ENCODE measurements around the gene KIAA0825.

KIAA0825 gene

DNA sequence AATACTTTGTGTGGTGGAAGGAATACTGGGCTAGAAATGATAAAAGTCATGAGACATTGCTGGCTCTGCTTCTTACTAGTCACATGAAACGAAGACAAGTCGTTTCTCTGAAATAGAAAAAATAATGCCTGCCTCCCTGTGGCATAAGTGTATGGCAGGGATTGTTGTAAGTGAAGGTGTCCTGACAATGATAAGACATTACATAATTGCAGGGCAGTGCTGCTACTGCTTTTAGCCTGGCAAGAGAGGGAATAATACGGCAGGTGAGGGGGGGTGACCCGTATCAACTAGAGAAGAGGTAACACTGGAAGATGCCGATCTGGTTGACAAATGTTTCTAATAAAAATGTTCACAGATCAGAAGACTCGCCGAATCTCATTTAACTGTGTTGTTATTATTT lies 314.3 kb downstream of the KIAA0825 start:
- Histone ChIP-seq H3K4me3 (ENCODE audit: low read length in 2 of 2) (no peak overlapping the region), H3K27me3 (ENCODE audit: control insufficient read depth in 2 of 2, insufficient read depth in 2 of 2, low read length in 2 of 2) (no peaks in the 10 kb centered on the region), H3K27ac (ENCODE audit: low read depth in 2 of 2, low read length in 2 of 2) (no peak overlapping the region), H3K9ac (ENCODE audit: low read depth in 1 of 2, low read length in 2 of 2) (no peak overlapping the region), H3K9me3 (ENCODE audit: control insufficient read depth in 2 of 2, low read length in 2 of 2) (no peaks in the 10 kb centered on the region), H3K36me3 (ENCODE audit: control insufficient read depth in 2 of 2, insufficient read depth in 2 of 2, low read length in 2 of 2) (no peaks in the 10 kb centered on the region), H3K4me1 (ENCODE audit: control insufficient read depth in 2 of 2, insufficient read depth in 2 of 2, low read length in 2 of 2) (no peaks in the 10 kb centered on the region)

DNA sequence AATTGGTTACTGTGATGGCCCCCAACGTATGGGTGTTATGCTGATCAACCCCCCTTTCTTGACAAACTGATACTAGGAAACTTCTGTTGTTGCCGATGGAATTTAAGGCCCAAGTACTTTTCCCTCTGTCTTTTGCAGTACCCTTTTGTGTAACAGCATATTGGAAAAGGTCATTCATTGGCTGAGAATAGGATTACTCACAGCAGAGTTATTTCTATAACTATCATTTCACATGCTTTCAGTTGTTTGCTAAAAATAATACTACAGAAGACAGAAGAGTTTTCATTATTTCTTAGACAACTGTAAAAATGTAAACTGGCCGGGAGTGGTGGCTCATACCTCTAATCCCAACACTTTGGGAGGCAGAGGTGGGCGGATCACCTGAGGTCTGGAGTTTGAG lies 329.5 kb downstream of the KIAA0825 start:
- Histone ChIP-seq H3K9ac (ENCODE audit: low read depth in 1 of 2, low read length in 2 of 2) (no peak overlapping the region), H3K27ac (ENCODE audit: low read depth in 2 of 2, low read length in 2 of 2) (no peak overlapping the region), H3K9me3 (ENCODE audit: control insufficient read depth in 2 of 2, low read length in 2 of 2) (no peaks in the 10 kb centered on the region), H3K4me3 (ENCODE audit: low read length in 2 of 2) (no peak overlapping the region), H3K27me3 (ENCODE audit: control insufficient read depth in 2 of 2, insufficient read depth in 2 of 2, low read length in 2 of 2) (no peaks in the 10 kb centered on the region), H3K4me1 (ENCODE audit: control insufficient read depth in 2 of 2, insufficient read depth in 2 of 2, low read length in 2 of 2) (no peaks in the 10 kb centered on the region), H3K36me3 (ENCODE audit: control insufficient read depth in 2 of 2, insufficient read depth in 2 of 2, low read length in 2 of 2) (no peaks in the 10 kb centered on the region)

DNA sequence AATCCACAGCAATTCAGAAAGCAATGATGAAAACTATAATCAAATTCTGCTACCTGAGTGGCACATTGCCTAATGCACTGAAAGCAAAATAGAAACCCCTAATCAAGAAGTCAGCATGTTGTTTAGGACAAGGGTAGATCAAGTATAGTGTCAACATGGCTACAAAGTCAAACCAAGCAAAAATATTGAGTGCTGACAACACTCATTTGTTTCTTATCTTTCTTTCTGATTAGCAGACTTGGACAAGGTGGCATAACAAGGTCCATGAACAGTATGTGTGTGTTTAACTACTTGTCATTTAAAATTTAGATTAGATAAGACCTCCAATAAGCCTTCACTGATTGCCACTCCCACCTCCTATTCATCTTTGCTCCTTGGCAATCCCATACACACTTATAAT lies 332.4 kb downstream of the KIAA0825 start:
- no peaks in the 10 kb centered on the region for H3K4me1 ChIP-seq (ENCODE audit: control insufficient read depth in 2 of 2, insufficient read depth in 2 of 2, low read length in 2 of 2)
- no peak overlapping the region for H3K4me3 ChIP-seq (ENCODE audit: low read length in 2 of 2)
- no peaks in the 10 kb centered on the region for H3K36me3 ChIP-seq (ENCODE audit: control insufficient read depth in 2 of 2, insufficient read depth in 2 of 2, low read length in 2 of 2)
- no peak overlapping the region for H3K27ac ChIP-seq (ENCODE audit: low read depth in 2 of 2, low read length in 2 of 2)
- no peaks in the 10 kb centered on the region for H3K27me3 ChIP-seq (ENCODE audit: control insufficient read depth in 2 of 2, insufficient read depth in 2 of 2, low read length in 2 of 2)
- no peak overlapping the region for H3K9ac ChIP-seq (ENCODE audit: low read depth in 1 of 2, low read length in 2 of 2)
- no peaks in the 10 kb centered on the region for H3K9me3 ChIP-seq (ENCODE audit: control insufficient read depth in 2 of 2, low read length in 2 of 2)

DNA sequence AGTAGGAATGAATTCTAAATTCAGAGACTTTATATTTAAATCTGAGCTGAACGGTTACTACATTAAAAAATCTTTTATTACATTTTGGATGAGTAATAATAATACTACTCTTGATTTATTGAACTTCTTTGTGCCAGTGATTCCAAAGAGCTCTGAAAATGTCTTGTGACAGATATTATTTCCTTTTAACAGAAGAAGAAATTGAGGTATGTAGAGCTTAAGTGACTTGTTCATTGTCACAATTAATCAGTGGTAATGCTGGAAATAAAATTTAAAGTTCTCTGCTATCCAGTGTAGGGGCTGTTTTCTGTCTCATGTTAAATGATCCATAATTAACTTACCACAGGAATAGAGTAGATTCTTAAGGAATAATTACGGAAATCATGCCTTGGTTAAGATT lies 335.3 kb downstream of the KIAA0825 start:
- Histone ChIP-seq H3K4me3 (ENCODE audit: low read length in 2 of 2) (no peak overlapping the region), H3K9ac (ENCODE audit: low read depth in 1 of 2, low read length in 2 of 2) (no peak overlapping the region), H3K4me1 (ENCODE audit: control insufficient read depth in 2 of 2, insufficient read depth in 2 of 2, low read length in 2 of 2) (no peaks in the 10 kb centered on the region), H3K27ac (ENCODE audit: low read depth in 2 of 2, low read length in 2 of 2) (no peak overlapping the region), H3K36me3 (ENCODE audit: control insufficient read depth in 2 of 2, insufficient read depth in 2 of 2, low read length in 2 of 2) (no peaks in the 10 kb centered on the region), H3K9me3 (ENCODE audit: control insufficient read depth in 2 of 2, low read length in 2 of 2) (no peaks in the 10 kb centered on the region), H3K27me3 (ENCODE audit: control insufficient read depth in 2 of 2, insufficient read depth in 2 of 2, low read length in 2 of 2) (no peaks in the 10 kb centered on the region)

DNA sequence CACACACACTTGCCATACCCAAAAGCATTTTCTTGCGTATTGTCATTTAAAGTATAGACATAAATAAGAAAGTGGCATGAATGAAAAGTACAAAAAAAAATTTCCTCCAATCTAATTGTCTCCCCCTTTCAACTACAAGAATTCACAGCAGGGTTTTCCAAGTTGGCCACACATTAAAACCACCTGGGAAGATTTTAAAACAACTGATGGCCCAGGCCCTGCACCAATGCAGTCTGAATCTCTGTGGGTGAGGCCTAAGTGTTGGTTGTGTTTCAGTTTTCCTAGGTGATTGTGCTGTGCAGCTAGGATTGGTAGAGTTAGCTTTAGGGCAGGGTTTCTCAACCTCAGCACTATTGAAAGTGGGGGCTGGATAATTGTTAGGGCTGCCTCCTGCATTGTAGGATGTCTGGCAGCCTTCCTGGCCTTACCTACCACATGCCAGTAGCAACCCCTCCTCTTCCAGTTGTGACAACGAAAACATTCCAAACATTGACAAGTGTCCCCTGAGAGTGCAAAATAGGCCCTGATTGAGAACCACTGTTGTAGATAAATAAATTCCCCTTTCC lies 337.1 kb downstream of the KIAA0825 start:
- Histone ChIP-seq H3K9me3 (ENCODE audit: control insufficient read depth in 2 of 2, low read length in 2 of 2) (no peaks in the 10 kb centered on the region), H3K36me3 (ENCODE audit: control insufficient read depth in 2 of 2, insufficient read depth in 2 of 2, low read length in 2 of 2) (no peaks in the 10 kb centered on the region), H3K9ac (ENCODE audit: low read depth in 1 of 2, low read length in 2 of 2) (no peak overlapping the region), H3K4me3 (ENCODE audit: low read length in 2 of 2) (no peak overlapping the region), H3K27me3 (ENCODE audit: control insufficient read depth in 2 of 2, insufficient read depth in 2 of 2, low read length in 2 of 2) (no peaks in the 10 kb centered on the region), H3K4me1 (ENCODE audit: control insufficient read depth in 2 of 2, insufficient read depth in 2 of 2, low read length in 2 of 2) (no peaks in the 10 kb centered on the region), H3K27ac (ENCODE audit: low read depth in 2 of 2, low read length in 2 of 2) (no peak overlapping the region)

DNA sequence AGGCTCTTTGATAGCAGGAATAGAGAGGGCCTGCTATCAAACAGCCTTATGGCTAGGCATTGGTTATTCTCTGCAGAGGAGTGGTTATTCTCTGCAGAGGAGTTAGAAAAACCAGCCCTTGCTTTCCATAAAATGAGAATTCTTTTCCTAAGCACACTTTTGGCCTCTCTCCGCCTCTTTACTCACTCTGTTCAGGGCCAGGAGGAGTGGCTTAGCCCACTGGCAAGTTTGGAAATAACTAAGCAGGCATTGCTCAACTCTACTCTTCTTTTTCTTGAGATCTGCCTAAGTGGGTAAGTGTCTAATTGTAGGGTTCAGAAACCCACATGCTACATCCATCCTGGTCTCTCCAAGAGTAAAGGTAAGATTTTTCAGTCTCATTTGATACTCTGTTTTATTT lies 341.7 kb downstream of the KIAA0825 start:
- Histone ChIP-seq H3K9ac (ENCODE audit: low read depth in 1 of 2, low read length in 2 of 2) (no peak overlapping the region), H3K4me1 (ENCODE audit: control insufficient read depth in 2 of 2, insufficient read depth in 2 of 2, low read length in 2 of 2) (no peaks in the 10 kb centered on the region), H3K27ac (ENCODE audit: low read depth in 2 of 2, low read length in 2 of 2) (no peak overlapping the region), H3K36me3 (ENCODE audit: control insufficient read depth in 2 of 2, insufficient read depth in 2 of 2, low read length in 2 of 2) (no peaks in the 10 kb centered on the region), H3K4me3 (ENCODE audit: low read length in 2 of 2) (no peak overlapping the region), H3K27me3 (ENCODE audit: control insufficient read depth in 2 of 2, insufficient read depth in 2 of 2, low read length in 2 of 2) (no peaks in the 10 kb centered on the region), H3K9me3 (ENCODE audit: control insufficient read depth in 2 of 2, low read length in 2 of 2) (no peaks in the 10 kb centered on the region)

DNA sequence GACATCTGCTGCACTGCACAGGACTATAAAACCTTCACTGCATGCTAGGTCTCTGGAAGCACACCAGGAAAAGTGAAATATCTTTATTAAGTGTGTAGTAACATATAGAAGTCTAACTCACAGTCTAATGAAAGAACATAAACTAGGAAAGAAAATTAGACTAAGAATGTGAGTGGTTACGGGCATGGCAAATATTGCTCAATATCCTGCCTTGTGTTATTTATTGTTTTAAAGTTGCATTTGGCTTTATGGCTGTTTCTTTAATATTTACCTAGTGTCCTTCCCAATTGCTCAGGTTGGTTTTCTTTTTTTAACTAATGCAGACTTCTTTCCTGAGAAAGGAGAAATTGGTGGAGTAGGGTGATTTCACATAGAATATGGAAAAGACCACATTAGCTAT lies 342.4 kb downstream of the KIAA0825 start:
- no peaks in the 10 kb centered on the region for H3K27me3 ChIP-seq (ENCODE audit: control insufficient read depth in 2 of 2, insufficient read depth in 2 of 2, low read length in 2 of 2)
- no peak overlapping the region for H3K27ac ChIP-seq (ENCODE audit: low read depth in 2 of 2, low read length in 2 of 2)

DNA sequence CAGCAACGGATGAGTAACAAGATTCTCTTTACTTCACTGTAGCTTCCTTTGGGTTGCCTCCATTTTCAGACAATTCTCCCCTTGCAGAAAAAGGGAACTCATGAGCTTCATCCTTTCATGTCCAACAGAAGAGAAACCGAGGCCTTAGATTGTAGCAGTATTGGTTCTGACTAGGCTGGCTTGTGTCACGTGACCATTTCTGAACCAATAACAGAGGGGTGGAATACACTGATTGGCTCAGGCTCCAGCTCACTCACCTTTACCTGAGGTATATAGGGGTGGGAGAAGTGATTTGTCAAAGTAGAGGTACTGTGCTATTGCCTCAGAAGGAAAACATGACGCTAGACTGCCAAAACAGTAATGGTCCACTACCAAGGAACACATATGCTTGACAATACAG lies 343.7 kb downstream of the KIAA0825 start:
- no peak overlapping the region for H3K9ac ChIP-seq (ENCODE audit: low read depth in 1 of 2, low read length in 2 of 2)
- H3K4me3 ChIP-seq (ENCODE audit: low read length in 2 of 2): no peak overlapping the region

More for the DNA sequence above, 342.4 kb downstream of the KIAA0825 start:
- Histone ChIP-seq H3K9me3 (ENCODE audit: control insufficient read depth in 2 of 2, low read length in 2 of 2) (no peaks in the 10 kb centered on the region), H3K36me3 (ENCODE audit: control insufficient read depth in 2 of 2, insufficient read depth in 2 of 2, low read length in 2 of 2) (no peaks in the 10 kb centered on the region), H3K4me1 (ENCODE audit: control insufficient read depth in 2 of 2, insufficient read depth in 2 of 2, low read length in 2 of 2) (no peaks in the 10 kb centered on the region), H3K9ac (ENCODE audit: low read depth in 1 of 2, low read length in 2 of 2) (no peak overlapping the region), H3K4me3 (ENCODE audit: low read length in 2 of 2) (no peak overlapping the region)

DNA sequence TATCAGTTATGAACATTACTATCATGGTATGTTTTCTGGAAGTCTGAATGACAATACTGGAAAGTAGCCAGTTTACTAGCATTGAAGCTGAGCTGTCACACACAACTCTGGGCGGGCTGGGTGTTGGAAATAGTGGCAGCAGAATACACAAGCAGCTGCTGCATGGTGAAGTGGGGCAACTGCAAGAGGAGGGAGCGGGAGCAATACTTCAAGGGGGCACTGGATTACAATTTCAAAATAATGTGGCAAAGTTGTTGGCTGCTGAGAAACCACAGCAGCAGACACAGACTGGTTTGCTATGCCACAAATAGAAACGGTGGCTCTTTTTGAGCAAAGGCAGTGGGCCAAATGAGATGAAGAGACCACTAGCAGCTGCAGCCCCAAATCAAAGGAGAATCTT lies 350.2 kb downstream of the KIAA0825 start:
- Histone ChIP-seq H3K9me3 (ENCODE audit: control insufficient read depth in 2 of 2, low read length in 2 of 2) (no peaks in the 10 kb centered on the region), H3K4me3 (ENCODE audit: low read length in 2 of 2) (no peak overlapping the region), H3K36me3 (ENCODE audit: control insufficient read depth in 2 of 2, insufficient read depth in 2 of 2, low read length in 2 of 2) (no peaks in the 10 kb centered on the region), H3K9ac (ENCODE audit: low read depth in 1 of 2, low read length in 2 of 2) (no peak overlapping the region), H3K27me3 (ENCODE audit: control insufficient read depth in 2 of 2, insufficient read depth in 2 of 2, low read length in 2 of 2) (no peaks in the 10 kb centered on the region), H3K4me1 (ENCODE audit: control insufficient read depth in 2 of 2, insufficient read depth in 2 of 2, low read length in 2 of 2) (no peaks in the 10 kb centered on the region), H3K27ac (ENCODE audit: low read depth in 2 of 2, low read length in 2 of 2) (no peak overlapping the region)

More for the DNA sequence above, 343.7 kb downstream of the KIAA0825 start:
- H3K36me3 ChIP-seq (ENCODE audit: control insufficient read depth in 2 of 2, insufficient read depth in 2 of 2, low read length in 2 of 2): no peaks in the 10 kb centered on the region
- no peaks in the 10 kb centered on the region for H3K9me3 ChIP-seq (ENCODE audit: control insufficient read depth in 2 of 2, low read length in 2 of 2)
- no peaks in the 10 kb centered on the region for H3K4me1 ChIP-seq (ENCODE audit: control insufficient read depth in 2 of 2, insufficient read depth in 2 of 2, low read length in 2 of 2)
- H3K27me3 ChIP-seq (ENCODE audit: control insufficient read depth in 2 of 2, insufficient read depth in 2 of 2, low read length in 2 of 2): no peaks in the 10 kb centered on the region
- no peak overlapping the region for H3K27ac ChIP-seq (ENCODE audit: low read depth in 2 of 2, low read length in 2 of 2)

DNA sequence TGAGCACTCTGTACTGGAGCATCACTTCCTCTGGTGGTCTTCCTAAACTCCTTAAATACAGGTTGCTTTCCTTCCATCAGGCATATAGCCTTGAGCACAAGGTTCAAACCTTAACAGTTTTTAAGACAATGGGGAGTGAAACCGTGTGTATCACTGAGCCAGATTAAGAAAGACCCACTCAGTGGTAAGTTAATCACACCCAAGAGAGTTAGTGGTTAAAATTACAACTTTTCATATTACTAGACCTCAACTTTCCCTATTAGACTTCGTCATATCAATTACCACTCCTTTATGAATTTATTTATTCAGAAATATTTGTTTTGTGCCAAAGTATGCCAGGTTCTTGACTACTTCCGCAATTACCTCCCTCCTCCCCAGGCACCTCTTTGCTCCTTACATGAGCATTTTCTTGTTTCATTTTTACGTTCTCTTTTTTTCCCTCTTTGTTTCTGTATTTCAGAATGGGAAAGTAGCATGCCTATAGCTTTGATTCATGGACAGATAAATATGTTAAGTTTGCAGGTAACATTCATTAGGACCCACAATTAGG lies 351.0 kb downstream of the KIAA0825 start:
- Histone ChIP-seq H3K36me3 (ENCODE audit: control insufficient read depth in 2 of 2, insufficient read depth in 2 of 2, low read length in 2 of 2) (no peaks in the 10 kb centered on the region), H3K9me3 (ENCODE audit: control insufficient read depth in 2 of 2, low read length in 2 of 2) (no peaks in the 10 kb centered on the region)

DNA sequence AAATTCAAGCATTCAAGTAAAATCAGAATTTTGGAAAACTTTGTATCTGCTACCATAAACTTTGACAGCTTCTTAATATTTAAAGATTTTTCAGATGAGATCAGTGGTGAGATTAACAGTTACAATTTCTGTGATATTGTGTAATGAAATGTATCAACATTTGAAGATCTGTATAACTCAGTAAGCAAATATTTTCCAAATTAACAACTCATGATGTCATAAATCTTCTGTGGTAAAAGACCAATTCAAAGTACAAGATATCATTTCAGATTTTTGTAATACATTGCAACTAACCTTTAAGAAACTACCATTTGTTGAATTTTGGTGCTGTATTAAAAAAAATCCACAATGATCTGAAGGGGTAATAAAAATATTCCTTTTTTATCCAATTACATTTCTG lies 352.2 kb downstream of the KIAA0825 start:
- no peak overlapping the region for H3K9ac ChIP-seq (ENCODE audit: low read depth in 1 of 2, low read length in 2 of 2)
- H3K4me3 ChIP-seq (ENCODE audit: low read length in 2 of 2): no peak overlapping the region
- H3K27ac ChIP-seq (ENCODE audit: low read depth in 2 of 2, low read length in 2 of 2): no peak overlapping the region
- H3K9me3 ChIP-seq (ENCODE audit: control insufficient read depth in 2 of 2, low read length in 2 of 2): no peaks in the 10 kb centered on the region
- H3K27me3 ChIP-seq (ENCODE audit: control insufficient read depth in 2 of 2, insufficient read depth in 2 of 2, low read length in 2 of 2): no peaks in the 10 kb centered on the region
- H3K4me1 ChIP-seq (ENCODE audit: control insufficient read depth in 2 of 2, insufficient read depth in 2 of 2, low read length in 2 of 2): no peaks in the 10 kb centered on the region
- H3K36me3 ChIP-seq (ENCODE audit: control insufficient read depth in 2 of 2, insufficient read depth in 2 of 2, low read length in 2 of 2): no peaks in the 10 kb centered on the region

More for the DNA sequence above, 351.0 kb downstream of the KIAA0825 start:
- H3K27ac ChIP-seq (ENCODE audit: low read depth in 2 of 2, low read length in 2 of 2): no peak overlapping the region
- H3K4me1 ChIP-seq (ENCODE audit: control insufficient read depth in 2 of 2, insufficient read depth in 2 of 2, low read length in 2 of 2): no peaks in the 10 kb centered on the region
- no peaks in the 10 kb centered on the region for H3K27me3 ChIP-seq (ENCODE audit: control insufficient read depth in 2 of 2, insufficient read depth in 2 of 2, low read length in 2 of 2)
- H3K4me3 ChIP-seq (ENCODE audit: low read length in 2 of 2): no peak overlapping the region
- no peak overlapping the region for H3K9ac ChIP-seq (ENCODE audit: low read depth in 1 of 2, low read length in 2 of 2)
